LNCaP clone FGC (cell line): ENCODE results near the gene SAMD4B.
"Not testable (repeated sequence)": the region's sequence is repeated elsewhere in the genome, so short reads cannot be mapped to it uniquely, and the experiment has no call there.

Experiments
- DNase-seq: peaks from one replicate; pipeline ENCODE4 v3.0.0-alpha.2; 2011; ENCODE audit warnings: low read depth
- H3K4me3 ChIP-seq: 2 replicates; pipeline ENCODE4 v1.5.1; 2011; ENCODE audit warnings: mild to moderate bottlenecking, low read depth, low read length, control low read depth
- CTCF ChIP-seq: IDR thresholded peaks from 2 replicates; pipeline ENCODE4 v1.5.1; 2012; ENCODE audit warnings: mild to moderate bottlenecking; ENCODE audit not compliant: control insufficient read depth, insufficient read depth; ENCODE audit errors: extremely low read depth

Gene SAMD4B

GRCh38 chr19:39325778-39326665 lies 16.2 kb upstream of the SAMD4B start:
- no peak overlapping the region for H3K4me3 ChIP-seq
- TF ChIP-seq CTCF = no peak
- DNase-seq = no peak

GRCh38 chr19:39327363-39328045 lies 14.7 kb upstream of the SAMD4B start:
- H3K4me3 ChIP-seq = no peak overlapping the region
- DNase-seq = no peak
- TF ChIP-seq CTCF = no peak

GRCh38 chr19:39328046-39328705 lies 14.0 kb upstream of the SAMD4B start:
- no peak for DNase-seq
- TF ChIP-seq CTCF = peak; percentile 97
- H3K4me3 ChIP-seq = no peak overlapping the region

- TF ChIP-seq CTCF = no peak
- no peak overlapping the region for H3K4me3 ChIP-seq
- DNase-seq = no peak
Observed at GRCh38 chr19:39329948-39330347, 12.3 kb upstream of the SAMD4B start.

- no peak overlapping the region for H3K4me3 ChIP-seq
- no peak for DNase-seq
- TF ChIP-seq CTCF = no peak
Observed at GRCh38 chr19:39332293-39332692, 9.9 kb upstream of the SAMD4B start.

GRCh38 chr19:39332738-39333137 lies 9.5 kb upstream of the SAMD4B start:
- not testable (repeated sequence) for DNase-seq, H3K4me3 ChIP-seq

GRCh38 chr19:39333507-39333906 lies 8.7 kb upstream of the SAMD4B start:
- DNase-seq = no peak
- H3K4me3 ChIP-seq = no peak overlapping the region
- no peak for TF ChIP-seq CTCF
